ENCODE results near the gene CDKN2A.

CDKN2A gene

GRCh38 chr9:21969011-21969940 lies 24.9 kb downstream of the CDKN2A start:
- H3K4me2 ChIP-seq (ENCODE audit: low read length): no peak overlapping the region
- H3K4me3 ChIP-seq (ENCODE audit: low read length): no peak overlapping the region
- no peaks in the 10 kb centered on the region for H3K9me3 ChIP-seq (ENCODE audit: control insufficient read depth, insufficient read depth, low read length)
- H3K27ac ChIP-seq (ENCODE audit: low read depth, low read length): no peak overlapping the region
- H3F3A ChIP-seq (ENCODE audit: control insufficient read depth, insufficient read depth): no peaks in the 10 kb centered on the region
- no peaks in the 10 kb centered on the region for H3K27me3 ChIP-seq (ENCODE audit: control insufficient read depth, low read length)
- H3K36me3 ChIP-seq (ENCODE audit: control insufficient read depth, low read length): no peaks in the 10 kb centered on the region
- H3K79me2 ChIP-seq (ENCODE audit: control insufficient read depth, low read length): no peaks in the 10 kb centered on the region
- no peaks in the 10 kb centered on the region for H3K9me2 ChIP-seq (replicated peaks; ENCODE audit: control insufficient read depth, low read length)
- TF ChIP-seq EZH2phosphoT487 (IDR thresholded peaks at IDR 0.05; ENCODE audit: borderline replicate concordance, low read length): no peak
- no peak for TF ChIP-seq CTCF (IDR thresholded peaks at IDR 0.05; ENCODE audit: low read depth, low read length, poor library complexity, severe bottlenecking)
- H3K4me1 ChIP-seq (ENCODE audit: control insufficient read depth, low read length): no peaks in the 10 kb centered on the region
- no peaks in the 10 kb centered on the region for H4K20me1 ChIP-seq (ENCODE audit: control insufficient read depth, insufficient read depth, low read depth, low read length)

GRCh38 chr9:21968331-21969010 lies 25.7 kb downstream of the CDKN2A start:
- Histone ChIP-seq H3F3A (ENCODE audit: control insufficient read depth, insufficient read depth) (no peaks in the 10 kb centered on the region), H3K9me2 (replicated peaks; ENCODE audit: control insufficient read depth, low read length) (no peaks in the 10 kb centered on the region), H3K4me1 (ENCODE audit: control insufficient read depth, low read length) (no peaks in the 10 kb centered on the region), H3K36me3 (ENCODE audit: control insufficient read depth, low read length) (no peaks in the 10 kb centered on the region), H3K27ac (ENCODE audit: low read depth, low read length) (no peak overlapping the region), H3K4me3 (ENCODE audit: low read length) (no peak overlapping the region), H3K79me2 (ENCODE audit: control insufficient read depth, low read length) (no peaks in the 10 kb centered on the region), H3K4me2 (ENCODE audit: low read length) (no peak overlapping the region), H4K20me1 (ENCODE audit: control insufficient read depth, insufficient read depth, low read depth, low read length) (no peaks in the 10 kb centered on the region), H3K9me3 (ENCODE audit: control insufficient read depth, insufficient read depth, low read length) (no peaks in the 10 kb centered on the region), H3K27me3 (ENCODE audit: control insufficient read depth, low read length) (no peaks in the 10 kb centered on the region)
- TF ChIP-seq CTCF (IDR thresholded peaks at IDR 0.05; ENCODE audit: low read depth, low read length, poor library complexity, severe bottlenecking) (no peak), EZH2phosphoT487 (IDR thresholded peaks at IDR 0.05; ENCODE audit: borderline replicate concordance, low read length) (no peak)

- H3K9me3 ChIP-seq (ENCODE audit: control insufficient read depth, insufficient read depth, low read length): no peaks in the 10 kb centered on the region
- H3K4me2 ChIP-seq (ENCODE audit: low read length): no peak overlapping the region
- no peaks in the 10 kb centered on the region for H3K36me3 ChIP-seq (ENCODE audit: control insufficient read depth, low read length)
- H3K27ac ChIP-seq (ENCODE audit: low read depth, low read length): no peak overlapping the region
- H3K9me2 ChIP-seq (replicated peaks; ENCODE audit: control insufficient read depth, low read length): no peaks in the 10 kb centered on the region
- H3K4me3 ChIP-seq (ENCODE audit: low read length): no peak overlapping the region
- H3K79me2 ChIP-seq (ENCODE audit: control insufficient read depth, low read length): no peaks in the 10 kb centered on the region
- H3F3A ChIP-seq (ENCODE audit: control insufficient read depth, insufficient read depth): no peaks in the 10 kb centered on the region
- H3K27me3 ChIP-seq (ENCODE audit: control insufficient read depth, low read length): no peaks in the 10 kb centered on the region
- H4K20me1 ChIP-seq (ENCODE audit: control insufficient read depth, insufficient read depth, low read depth, low read length): no peaks in the 10 kb centered on the region
- H3K4me1 ChIP-seq (ENCODE audit: control insufficient read depth, low read length): no peaks in the 10 kb centered on the region
- TF ChIP-seq EZH2phosphoT487 (IDR thresholded peaks at IDR 0.05; ENCODE audit: borderline replicate concordance, low read length) (no peak), CTCF (IDR thresholded peaks at IDR 0.05; ENCODE audit: low read depth, low read length, poor library complexity, severe bottlenecking) (no peak)
These were observed 26.5 kb downstream of the CDKN2A start for GRCh38 chr9:21967702-21968101.

All from DOHH2 (cell line).